Fibroblast of pulmonary artery (primary cell): ENCODE measurements around the gene RBM26.

Experiments used
- DNase-seq: peaks from one replicate; pipeline ENCODE4 v3.0.0-alpha.2; 2010; ENCODE audit warnings: low read depth
- H3K4me3 ChIP-seq: replicated peaks from 2 replicates; pipeline ENCODE4 v1.5.1; 2011; ENCODE audit warnings: low read depth, mild to moderate bottlenecking, control low read depth, low read length, moderate library complexity
- CTCF ChIP-seq: IDR thresholded peaks from 2 replicates; pipeline ENCODE4 v1.5.1; 2011; ENCODE audit warnings: mild to moderate bottlenecking, control low read depth, low read length, inconsistent platforms; ENCODE audit errors: missing control alignments

RBM26 gene

GRCh38 chr13:79307433-79307861 lies 98.6 kb downstream of the RBM26 start:
- no peak for DNase-seq
- no peak overlapping the region for H3K4me3 ChIP-seq
- TF ChIP-seq CTCF: no peak

GRCh38 chr13:79306650-79307049 lies 99.4 kb downstream of the RBM26 start:
- no peak overlapping the region for H3K4me3 ChIP-seq
- no peak for TF ChIP-seq CTCF
- DNase-seq: no peak

- no peak for DNase-seq
- no peak overlapping the region for H3K4me3 ChIP-seq
- TF ChIP-seq CTCF: no peak
These were observed 108.9 kb downstream of the RBM26 start for GRCh38 chr13:79297128-79297527.

- no peak for TF ChIP-seq CTCF
- H3K4me3 ChIP-seq: no peak overlapping the region
- no peak for DNase-seq
These were observed 109.9 kb downstream of the RBM26 start for GRCh38 chr13:79295906-79296706.

GRCh38 chr13:79290595-79291244 lies 115.3 kb downstream of the RBM26 start:
- no peak for DNase-seq
- H3K4me3 ChIP-seq: no peak overlapping the region
- TF ChIP-seq CTCF: no peak

GRCh38 chr13:79289571-79289970 lies 116.5 kb downstream of the RBM26 start:
- no peak overlapping the region for H3K4me3 ChIP-seq
- DNase-seq: no peak
- no peak for TF ChIP-seq CTCF
